A549 treated with CORT108297 at 1 μM for 4 hours (cell line): ENCODE data around the gene FOLR2. TPM values are rescaled to one million over a fixed set of nuclear protein-coding genes. Genes with fewer than 3 reads are reported as not detected.

Source experiments
- total RNA-seq: library from RNA; stranded (reverse); fragments of 200-300 nt; extraction: Qiagen RNA extraction; gene quantifications from 5 replicates; pipeline ENCODE4 v1.2.3, GENCODE V29; 2022

FOLR2 gene
- total RNA-seq, result not detected in 5 replicates

GRCh38 chr11:72216638-72217037 lies at the start of gene FOLR2:
Gene FOLR2, plus strand, starts transcription at chr11:72216794. Its CDS starts 1,791 bp downstream, at chr11:72218585.

GRCh38 chr11:72191961-72192381 lies 24.6 kb upstream of the FOLR2 start, which contains the start of gene FOLR1:
Gene FOLR1, plus strand, starts transcription at chr11:72192140. Its CDS starts 34 bp downstream, at chr11:72192174.

GRCh38 chr11:72224564-72225410 lies 8.2 kb downstream of the FOLR2 start, which contains the start of gene INPPL1:
Gene INPPL1, plus strand, starts transcription at chr11:72224767. Its CDS starts 218 bp downstream, at chr11:72224985.

GRCh38 chr11:72244060-72244360 lies 27.4 kb downstream of the FOLR2 start, which contains the start of gene PHOX2A:
Gene PHOX2A, minus strand, starts transcription at chr11:72244176. Its CDS starts 172 bp downstream, at chr11:72244004.

Other genes starting within 250 kb of the FOLR2 start
- 3.3 to 4.9 TPM (median 4.4 TPM) in 5 replicates for gene IL18BP, start 217.9 kb upstream of the FOLR2 start, total RNA-seq
- gene NUMA1, start 136.3 kb upstream of the FOLR2 start, total RNA-seq, result 56.5 to 77.5 TPM (median 68.6 TPM) in 5 replicates
- 6.9 to 8.8 TPM (median 7.7 TPM) in 5 replicates for gene LRRC51, start 135.9 kb upstream of the FOLR2 start, total RNA-seq
- 113 to 163 TPM (median 144 TPM) in 5 replicates for gene LAMTOR1, start 113.5 kb upstream of the FOLR2 start, total RNA-seq
- gene TOMT, start 110.9 kb upstream of the FOLR2 start, total RNA-seq, result not detected in 5 replicates
- 77.3 to 90.2 TPM (median 86.1 TPM) in 5 replicates for gene ANAPC15, start 104.1 kb upstream of the FOLR2 start, total RNA-seq
- gene FOLR3, start 81.1 kb upstream of the FOLR2 start, total RNA-seq, result 0.13 to 0.26 TPM in 2 of 5 replicates, not detected in the others
- 0.08 to 0.13 TPM (median 0.10 TPM) in 4 of 5 replicates, not detected in the other for gene FOLR1, start 24.7 kb upstream of the FOLR2 start, total RNA-seq
- 60.6 to 92.9 TPM (median 84.4 TPM) in 5 replicates for gene INPPL1, start 8.0 kb downstream of the FOLR2 start, total RNA-seq
- gene PHOX2A, start 27.4 kb downstream of the FOLR2 start, total RNA-seq, result not detected in 5 replicates
- gene CLPB, start 217.7 kb downstream of the FOLR2 start, total RNA-seq, result 13.4 to 18.5 TPM (median 17.0 TPM) in 5 replicates